Measurements from ENCODE around the gene PDZD2. TPM values are rescaled to one million over a fixed set of nuclear protein-coding genes. Genes with fewer than 3 reads are reported as not detected.
A peak's percentile ranks its signal among the peaks of the same experiment; 100 is the strongest.
"Not testable (repeated sequence)": the region's sequence is repeated elsewhere in the genome, so short reads cannot be mapped to it uniquely, and the experiment has no call there.

Gene PDZD2
- total RNA-seq, 2 donors from 2014 or later: 6.6 to 14.6 TPM

- peak overlapping the region; percentile 71 for H3K27ac Mint-ChIP-seq
- H3K4me3 Mint-ChIP-seq: no peak overlapping the region
- no peak for TF ChIP-seq CTCF (conservative IDR thresholded peaks at IDR 0.05)
These were observed 43.9 kb downstream of the PDZD2 start for GRCh38 chr5:31682851-31683250.

DNA sequence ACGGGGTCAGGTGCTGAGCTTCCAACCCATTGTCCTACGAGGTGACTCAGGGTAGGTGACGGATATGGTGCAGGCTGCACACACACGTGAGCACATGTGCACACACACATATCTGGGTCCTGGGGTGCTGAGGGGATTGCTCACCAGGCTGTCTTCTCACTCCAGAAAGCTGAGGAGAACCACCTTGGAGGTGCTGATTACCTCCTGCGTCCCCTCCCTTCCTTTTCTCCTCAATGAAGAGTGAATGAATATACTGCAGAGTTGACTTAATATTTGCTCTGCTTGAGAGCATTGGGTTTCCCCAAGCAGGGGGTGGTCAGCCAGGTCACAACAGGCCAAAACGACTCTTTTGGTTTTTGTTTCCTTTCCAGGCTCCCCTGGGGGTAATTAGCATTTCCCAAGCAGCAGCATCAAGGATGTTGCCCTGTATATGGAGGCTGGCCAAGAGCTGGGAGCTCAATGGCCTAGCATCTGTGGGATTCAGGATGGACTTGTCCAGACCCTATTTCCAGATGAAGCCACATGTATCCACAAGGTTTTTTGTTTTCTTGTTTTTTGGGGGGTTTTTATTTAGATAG is 49.7 kb downstream of the PDZD2 start:
- Histone ChIP-seq H3K9me3 (ENCODE audit: control insufficient read depth, low read length) (peaks cover 31% of the 10 kb centered on the region), H3K9ac (ENCODE audit: extremely low read depth, low read length, poor library complexity, severe bottlenecking) (no peak overlapping the region), H3K4me3 (ENCODE audit: low read length) (no peak overlapping the region), H3K27me3 (ENCODE audit: control insufficient read depth, insufficient read depth, low read length, poor library complexity, severe bottlenecking) (no peaks in the 10 kb centered on the region), H3K4me1 (ENCODE audit: control insufficient read depth, insufficient read depth, low read length) (peaks cover 2% of the 10 kb centered on the region), H3K27ac (ENCODE audit: low read depth, low read length) (no peak overlapping the region), H3K36me3 (ENCODE audit: control insufficient read depth, insufficient read depth, low read length) (no peaks in the 10 kb centered on the region)
- Mint-ChIP-seq H3K27ac (no peak overlapping the region), H3K27me3 (ENCODE audit: insufficient read depth) (no peaks in the 10 kb centered on the region), H3K4me3 (no peak overlapping the region), H3K36me3 (ENCODE audit: low read depth) (peaks cover 10% of the 10 kb centered on the region), H3K4me1 (peaks cover 23% of the 10 kb centered on the region), H3K9me3 (peaks cover 35% of the 10 kb centered on the region)
- WGBS, 2 experiments (ENCODE audit: insufficient coverage in 1 of 2, insufficient read length in 1 of 2): 49 to 60% methylated on average over 1 to 5 of the region's 6 CpGs
- peak; percentile 68 for DNase-seq
- TF ChIP-seq CTCF (conservative IDR thresholded peaks at IDR 0.05): no peak

More at GRCh38 chr5:31682851-31683250, 43.9 kb downstream of the PDZD2 start:
- no peaks in the 10 kb centered on the region for H3K9me3 Mint-ChIP-seq
- Histone ChIP-seq H3K4me1 (ENCODE audit: control insufficient read depth, insufficient read depth, low read length) (no peaks in the 10 kb centered on the region), H3K27ac (ENCODE audit: low read depth, low read length) (no peak overlapping the region), H3K9ac (ENCODE audit: extremely low read depth, low read length, poor library complexity, severe bottlenecking) (no peak overlapping the region), H3K9me3 (ENCODE audit: control insufficient read depth, low read length) (no peaks in the 10 kb centered on the region), H3K36me3 (ENCODE audit: control insufficient read depth, insufficient read depth, low read length) (no peaks in the 10 kb centered on the region), H3K27me3 (ENCODE audit: control insufficient read depth, insufficient read depth, low read length, poor library complexity, severe bottlenecking) (no peaks in the 10 kb centered on the region), H3K4me3 (ENCODE audit: low read length) (no peak overlapping the region)
- H3K27me3 Mint-ChIP-seq (ENCODE audit: insufficient read depth): no peaks in the 10 kb centered on the region
- no peaks in the 10 kb centered on the region for H3K36me3 Mint-ChIP-seq (ENCODE audit: low read depth)
- DNase-seq: no peak
- WGBS, 2 experiments (ENCODE audit: insufficient coverage in 1 of 2, insufficient read length in 1 of 2): 83 to 86% methylated on average over 3 to 6 of the region's 6 CpGs
- H3K4me1 Mint-ChIP-seq: peaks cover 26% of the 10 kb centered on the region

DNA sequence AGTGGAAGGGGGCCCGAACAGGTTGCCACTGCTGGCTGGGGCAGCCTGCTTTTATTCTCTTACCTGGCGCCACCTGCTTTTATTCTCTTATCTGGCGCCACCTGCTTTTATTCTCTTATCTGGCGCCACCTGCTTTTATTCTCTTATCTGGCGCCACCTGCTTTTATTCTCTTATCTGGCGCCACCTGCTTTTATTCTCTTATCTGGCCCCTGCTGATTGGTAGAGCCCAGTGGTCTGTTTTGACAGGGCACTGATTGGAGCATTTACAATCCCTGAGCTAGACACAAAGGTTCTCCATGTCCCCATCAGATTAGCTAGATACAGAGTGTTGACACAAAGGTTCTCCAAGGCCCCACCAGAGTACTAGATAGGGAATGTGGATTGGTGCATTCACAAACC is 52.5 kb downstream of the PDZD2 start:
- not testable (repeated sequence) for H3K4me1 ChIP-seq (ENCODE audit: control insufficient read depth, insufficient read depth, low read length); H3K9ac ChIP-seq (ENCODE audit: extremely low read depth, low read length, poor library complexity, severe bottlenecking); H3K27ac Mint-ChIP-seq; H3K36me3 ChIP-seq (ENCODE audit: control insufficient read depth, insufficient read depth, low read length); H3K4me3 ChIP-seq (ENCODE audit: low read length); DNase-seq; H3K4me3 Mint-ChIP-seq; H3K27ac ChIP-seq (ENCODE audit: low read depth, low read length); H3K27me3 Mint-ChIP-seq (ENCODE audit: insufficient read depth); H3K27me3 ChIP-seq (ENCODE audit: control insufficient read depth, insufficient read depth, low read length, poor library complexity, severe bottlenecking)
- WGBS, 2 experiments (ENCODE audit: insufficient coverage in 1 of 2, insufficient read length in 1 of 2): 80 to 85% methylated on average over 1 to 6 of the region's 6 CpGs
- peaks cover 33% of the 10 kb centered on the region for H3K9me3 ChIP-seq (ENCODE audit: control insufficient read depth, low read length)
- Mint-ChIP-seq H3K4me1 (peaks cover 17% of the 10 kb centered on the region), H3K36me3 (ENCODE audit: low read depth) (peaks cover 10% of the 10 kb centered on the region), H3K9me3 (peaks cover 35% of the 10 kb centered on the region)
